ENCODE measurements around the gene S100A9. TPM values are rescaled to one million over a fixed set of nuclear protein-coding genes. Genes with fewer than 3 reads are reported as not detected.

The S100A9 gene
- total RNA-seq, 1 donor from 2014 or later: 4.2 TPM

GRCh38 chr1:153389973-153390879 is 32.6 kb downstream of the S100A9 start:
- TF ChIP-seq CTCF (IDR thresholded peaks at IDR 0.05; ENCODE audit: unreplicated experiment): no peak
- no peaks in the 10 kb centered on the region for H3K36me3 Mint-ChIP-seq
- H3K9me3 Mint-ChIP-seq: no peaks in the 10 kb centered on the region
- H3K4me3 Mint-ChIP-seq: no peak overlapping the region
- no peaks in the 10 kb centered on the region for H3K4me1 Mint-ChIP-seq
- peaks cover 44% of the 10 kb centered on the region for H3K27me3 Mint-ChIP-seq (ENCODE audit: low read depth)
- DNase-seq (ENCODE audit: low spot score in 2 of 2, unreplicated experiment in 2 of 2): no peak
- no peak overlapping the region for H3K27ac Mint-ChIP-seq

GRCh38 chr1:153390938-153391710 is 33.5 kb downstream of the S100A9 start, which contains the start of gene S100A8:
Gene S100A8 (minus strand): TSS chr1:153391073. CDS start chr1:153390535, 538 bp downstream.
- no peaks in the 10 kb centered on the region for H3K9me3 Mint-ChIP-seq
- no peak for DNase-seq (ENCODE audit: low spot score in 2 of 2, unreplicated experiment in 2 of 2)
- TF ChIP-seq CTCF (IDR thresholded peaks at IDR 0.05; ENCODE audit: unreplicated experiment): no peak
- no peak within 1 kb of the TSS for H3K27ac Mint-ChIP-seq
- H3K4me3 Mint-ChIP-seq: no peak within 1 kb of the TSS
- peaks cover 44% of the 10 kb centered on the region for H3K27me3 Mint-ChIP-seq (ENCODE audit: low read depth)
- no peaks in the 10 kb centered on the region for H3K4me1 Mint-ChIP-seq
- H3K36me3 Mint-ChIP-seq: no peaks in the 10 kb centered on the region

- no peaks in the 10 kb centered on the region for H3K4me1 Mint-ChIP-seq
- H3K27ac Mint-ChIP-seq: no peak overlapping the region
- H3K9me3 Mint-ChIP-seq: no peaks in the 10 kb centered on the region
- no peak for DNase-seq (ENCODE audit: low spot score in 2 of 2, unreplicated experiment in 2 of 2)
- H3K36me3 Mint-ChIP-seq: no peaks in the 10 kb centered on the region
- H3K27me3 Mint-ChIP-seq (ENCODE audit: low read depth): peaks cover 40% of the 10 kb centered on the region
- H3K4me3 Mint-ChIP-seq: no peak overlapping the region
- TF ChIP-seq CTCF (IDR thresholded peaks at IDR 0.05; ENCODE audit: unreplicated experiment): no peak
Observed at GRCh38 chr1:153392258-153392657, 34.6 kb downstream of the S100A9 start.

GRCh38 chr1:153392822-153393221 is 35.2 kb downstream of the S100A9 start:
- no peak overlapping the region for H3K4me3 Mint-ChIP-seq
- no peaks in the 10 kb centered on the region for H3K4me1 Mint-ChIP-seq
- no peaks in the 10 kb centered on the region for H3K9me3 Mint-ChIP-seq
- H3K36me3 Mint-ChIP-seq: no peaks in the 10 kb centered on the region
- peaks cover 38% of the 10 kb centered on the region for H3K27me3 Mint-ChIP-seq (ENCODE audit: low read depth)
- TF ChIP-seq CTCF (IDR thresholded peaks at IDR 0.05; ENCODE audit: unreplicated experiment): no peak
- DNase-seq (ENCODE audit: low spot score in 2 of 2, unreplicated experiment in 2 of 2): no peak
- no peak overlapping the region for H3K27ac Mint-ChIP-seq

GRCh38 chr1:153393926-153394325 is 36.3 kb downstream of the S100A9 start:
- H3K9me3 Mint-ChIP-seq: no peaks in the 10 kb centered on the region
- no peaks in the 10 kb centered on the region for H3K4me1 Mint-ChIP-seq
- no peak for DNase-seq (ENCODE audit: low spot score in 2 of 2, unreplicated experiment in 2 of 2)
- no peak for TF ChIP-seq CTCF (IDR thresholded peaks at IDR 0.05; ENCODE audit: unreplicated experiment)
- H3K36me3 Mint-ChIP-seq: no peaks in the 10 kb centered on the region
- peaks cover 36% of the 10 kb centered on the region for H3K27me3 Mint-ChIP-seq (ENCODE audit: low read depth)
- no peak overlapping the region for H3K27ac Mint-ChIP-seq
- no peak overlapping the region for H3K4me3 Mint-ChIP-seq
